CD4-positive, CD25-positive, alpha-beta regulatory T cell (primary cell): ENCODE results near the gene MYG1. TPM values are rescaled to one million over a fixed set of nuclear protein-coding genes. Genes with fewer than 3 reads are reported as not detected.
A peak's percentile ranks its signal among the peaks of the same experiment; 100 is the strongest.

Source experiments
- ATAC-seq, 2 donors: fragments of 150-1000 bp; cut with Tn5 transposase; one replicate each; pipeline ENCODE4 v1.10.0; 2021; ENCODE audit warnings: low read depth in 2 of 2, moderate number of reproducible peaks in 2 of 2, moderate library complexity in 1 of 2
- DNase-seq, 3 donors: peaks; one replicate each; pipeline versions ENCODE4 v3.0.0 to v3.0.0-alpha.2; 2012 to 2022; ENCODE audit warnings: mixed read lengths in 1 of 3
- H3K27ac ChIP-seq: one replicate; pipeline ENCODE4 v1.7.0; 2013; ENCODE audit warnings: mild to moderate bottlenecking, low read length; ENCODE audit not compliant: insufficient read depth, poor library complexity, severe bottlenecking
- H3K27me3 ChIP-seq: one replicate; pipeline ENCODE4 v1.7.0; 2013; ENCODE audit warnings: low read length; ENCODE audit not compliant: control insufficient read depth, insufficient read depth
- H3K36me3 ChIP-seq: one replicate; pipeline ENCODE4 v1.7.0; 2013; ENCODE audit warnings: mild to moderate bottlenecking, low read length, moderate library complexity; ENCODE audit not compliant: control insufficient read depth, insufficient read depth
- H3K4me1 ChIP-seq: 2 replicates; pipeline ENCODE4 v1.7.0; 2013; ENCODE audit warnings: mild to moderate bottlenecking, low read length; ENCODE audit not compliant: insufficient read depth, control insufficient read depth, poor library complexity, severe bottlenecking
- H3K4me3 ChIP-seq: one replicate; pipeline ENCODE4 v1.7.0; 2013; ENCODE audit warnings: low read depth, mild to moderate bottlenecking, low read length, moderate library complexity
- H3K9me3 ChIP-seq, 2 experiments: 1 replicate in 1 of 2; 2 replicates in 1 of 2; pipeline ENCODE4 v1.7.0; 2013; ENCODE audit warnings: low read length in 2 of 2, mild to moderate bottlenecking in 1 of 2, moderate library complexity in 1 of 2; ENCODE audit not compliant: control insufficient read depth in 2 of 2
- H3K27ac Mint-ChIP-seq, 3 donors: one replicate each; pipeline ENCODE4 v1.8.0; 2020 to 2022; ENCODE audit warnings: mild to moderate bottlenecking in 3 of 3, mixed read lengths in 3 of 3, moderate library complexity in 2 of 3
- H3K27me3 Mint-ChIP-seq: one replicate; pipeline ENCODE4 v1.8.0; 2022; ENCODE audit warnings: mild to moderate bottlenecking, mixed read lengths
- H3K36me3 Mint-ChIP-seq: one replicate; pipeline ENCODE4 v1.8.0; 2020; ENCODE audit warnings: mixed read lengths
- H3K4me1 Mint-ChIP-seq, 4 donors: one replicate each; pipeline ENCODE4 v1.8.0; 2020 to 2022; ENCODE audit warnings: mixed read lengths in 4 of 4, mild to moderate bottlenecking in 1 of 4
- H3K4me3 Mint-ChIP-seq, 4 donors: one replicate each; pipeline ENCODE4 v1.8.0; 2020 to 2022; ENCODE audit warnings: mild to moderate bottlenecking in 4 of 4, mixed read lengths in 4 of 4, moderate library complexity in 3 of 4
- H3K9me3 Mint-ChIP-seq, 7 donors: one replicate each; pipeline ENCODE4 v1.8.0; 2020 to 2022; ENCODE audit warnings: mixed read lengths in 7 of 7, mild to moderate bottlenecking in 3 of 7, moderate library complexity in 2 of 7
- polyA plus RNA-seq, 4 donors: library from polyadenylated mRNA; unstranded; fragments of 300-500 nt; fragmentation: Illumina TruSeq; gene quantifications; one replicate each; pipeline ENCODE4 v1.2.3, GENCODE V29; 2021
- total RNA-seq: library from RNA; stranded (reverse); gene quantifications from one replicate; pipeline ENCODE4 v1.2.3, GENCODE V29; 2022

Gene MYG1
- total and polyA plus RNA-seq, 5 donors from 2014 or later, result 33.9 to 98.1 (median 92.9) TPM

DNA sequence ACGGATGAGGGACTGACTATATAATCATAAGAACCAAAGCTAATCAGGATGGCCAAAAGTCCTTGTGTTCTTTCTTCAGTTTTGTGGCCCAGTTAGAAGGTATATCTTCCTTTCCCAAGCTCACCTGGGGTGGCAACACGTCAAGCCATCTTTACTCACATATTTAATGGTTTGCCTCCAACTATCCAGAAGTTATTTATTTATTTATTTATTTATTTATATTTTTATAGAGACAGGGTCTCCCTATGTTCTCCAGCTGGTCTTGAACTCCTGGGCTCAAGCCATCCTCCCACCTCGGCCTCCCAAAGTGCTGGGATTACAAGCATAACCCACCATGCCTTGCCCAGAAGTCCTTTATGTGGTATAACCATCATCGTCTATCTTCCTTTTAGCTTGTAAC, 48.4 kb downstream of the MYG1 start:
- Mint-ChIP-seq H3K27me3 (no peaks in the 10 kb centered on the region), H3K27ac (no peak overlapping the region), H3K36me3 (no peaks in the 10 kb centered on the region), H3K4me1 (peaks cover 0 to 26% (median 16%) of the 10 kb centered on the region in 4 donors), H3K9me3 (no peaks in the 10 kb centered on the region), H3K4me3 (peak overlapping the region in 1 of 4 donors; percentile 69)
- DNase-seq (no peak), ATAC-seq (no peak)
- Histone ChIP-seq H3K4me1 (peaks cover 18% of the 10 kb centered on the region), H3K36me3 (no peaks in the 10 kb centered on the region), H3K27ac (no peak overlapping the region), H3K4me3 (no peak overlapping the region), H3K27me3 (no peaks in the 10 kb centered on the region), H3K9me3 (no peaks in the 10 kb centered on the region)

DNA sequence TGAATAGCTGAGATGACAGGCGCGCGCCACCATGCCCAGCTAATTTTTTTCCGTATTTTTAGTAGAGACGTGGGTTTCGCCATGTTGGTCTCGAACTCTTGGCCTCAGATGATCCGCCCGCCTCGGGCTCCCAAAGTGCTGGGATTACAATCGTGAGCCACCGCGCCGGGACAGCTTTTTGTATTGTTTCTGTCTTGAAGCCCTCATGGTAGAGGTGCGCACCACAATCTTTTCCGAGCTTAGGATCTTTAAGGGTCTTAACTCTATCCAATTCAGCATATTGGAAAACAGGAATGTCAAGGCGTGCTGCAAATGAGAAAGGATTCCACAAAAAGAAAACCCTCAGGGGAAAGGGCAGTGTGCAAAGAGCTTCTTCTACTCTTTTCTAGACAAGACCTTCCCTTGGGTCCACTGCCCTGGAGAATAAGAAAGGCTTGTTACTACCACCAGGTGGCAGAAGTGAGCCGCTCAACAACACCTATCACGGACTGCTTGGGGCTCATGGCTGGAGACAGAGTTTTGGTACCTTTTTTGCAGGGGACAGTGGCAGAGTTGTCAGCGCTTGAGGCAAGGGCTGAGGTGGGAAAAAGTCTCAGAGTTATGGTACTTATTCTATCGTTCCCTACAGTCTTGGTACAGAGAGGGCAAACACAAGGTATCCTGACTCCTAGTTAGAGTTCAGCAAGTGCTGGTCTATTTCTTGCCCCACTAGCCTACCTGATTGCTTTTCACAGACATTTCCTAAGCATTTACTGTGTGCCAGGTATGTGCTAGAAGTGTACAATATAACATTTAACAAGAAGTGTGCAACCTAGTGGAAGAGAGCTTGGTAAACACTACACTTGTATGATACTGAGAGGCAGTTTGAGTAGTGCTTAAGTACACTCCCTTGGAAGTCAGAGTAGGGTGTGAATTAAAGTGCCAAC, 53.1 kb downstream of the MYG1 start:
- H3K4me1 Mint-ChIP-seq, result peaks cover 0 to 7% (median 6%) of the 10 kb centered on the region in 4 donors
- Histone ChIP-seq H3K4me3 (no peak overlapping the region), H3K36me3 (no peaks in the 10 kb centered on the region), H3K9me3 (no peaks in the 10 kb centered on the region), H3K27me3 (no peaks in the 10 kb centered on the region), H3K4me1 (peaks cover 5% of the 10 kb centered on the region), H3K27ac (no peak overlapping the region)
- DNase-seq (peak; percentile 77 to 91 (median 85)), ATAC-seq (peak; percentile 88 to 95)
- peak overlapping the region in 2 of 3 donors; percentile 11 to 63 for H3K27ac Mint-ChIP-seq
- H3K9me3 Mint-ChIP-seq, result no peaks in the 10 kb centered on the region
- no peaks in the 10 kb centered on the region for H3K36me3 Mint-ChIP-seq
- H3K27me3 Mint-ChIP-seq, result no peaks in the 10 kb centered on the region
- no peak overlapping the region for H3K4me3 Mint-ChIP-seq

DNA sequence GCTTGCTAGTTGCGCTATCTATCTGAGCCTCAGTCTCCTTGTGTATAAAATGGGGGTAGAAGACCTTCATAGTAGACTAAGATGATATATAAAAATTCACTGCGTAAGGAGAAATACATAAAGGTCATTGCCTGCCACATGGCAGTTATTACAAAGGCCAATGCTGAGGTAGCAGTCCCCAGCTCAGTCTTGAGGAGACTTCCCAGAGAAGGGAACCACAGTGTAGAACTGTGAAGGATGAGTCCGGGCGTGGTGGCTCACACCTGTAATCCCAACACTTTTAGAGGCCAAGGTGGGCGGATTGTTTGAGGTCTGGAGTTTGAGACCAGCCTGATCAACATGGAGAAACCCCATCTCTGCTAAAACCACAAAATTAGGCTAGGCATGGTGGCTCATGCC, 53.8 kb downstream of the MYG1 start:
- peak overlapping the region in 1 of 3 donors; percentile 11 for H3K27ac Mint-ChIP-seq

DNA sequence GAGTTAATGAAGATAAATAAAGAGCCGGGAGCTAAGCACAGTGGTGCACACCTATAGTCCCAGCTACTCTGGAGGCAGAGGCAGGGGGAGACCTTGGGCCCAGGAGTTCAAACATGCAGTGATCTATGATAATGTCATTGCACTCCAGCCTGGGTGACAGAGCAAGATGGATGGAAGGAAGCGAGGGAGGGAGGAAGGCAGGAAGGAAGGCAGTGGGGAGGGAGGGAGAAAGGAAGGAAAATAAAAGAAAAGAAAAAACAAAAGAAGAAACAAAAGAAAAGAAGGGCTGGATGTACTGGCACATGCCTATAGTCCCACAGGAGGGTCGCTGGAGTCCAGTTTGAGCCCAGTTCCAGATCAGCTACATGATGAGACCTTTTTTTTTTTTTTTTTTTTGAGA, 55.6 kb downstream of the MYG1 start:
- no peaks in the 10 kb centered on the region for H3K27me3 Mint-ChIP-seq
- H3K4me3 Mint-ChIP-seq, result no peak overlapping the region
- Histone ChIP-seq H3K27me3 (no peaks in the 10 kb centered on the region), H3K4me1 (peaks cover 5% of the 10 kb centered on the region), H3K9me3 (no peaks in the 10 kb centered on the region), H3K36me3 (no peaks in the 10 kb centered on the region), H3K27ac (no peak overlapping the region), H3K4me3 (no peak overlapping the region)
- H3K9me3 Mint-ChIP-seq, result no peaks in the 10 kb centered on the region
- H3K36me3 Mint-ChIP-seq, result no peaks in the 10 kb centered on the region
- H3K27ac Mint-ChIP-seq, result no peak overlapping the region
- H3K4me1 Mint-ChIP-seq, result peaks cover 0 to 7% (median 6%) of the 10 kb centered on the region in 4 donors
- DNase-seq (no peak), ATAC-seq (no peak)

More for the DNA sequence above, 53.8 kb downstream of the MYG1 start:
- ATAC-seq (no peak), DNase-seq (no peak)
- no peaks in the 10 kb centered on the region for H3K9me3 ChIP-seq
- no peaks in the 10 kb centered on the region for H3K27me3 ChIP-seq
- H3K4me1 ChIP-seq, result peaks cover 5% of the 10 kb centered on the region
- H3K4me1 Mint-ChIP-seq, result peaks cover 0 to 7% (median 6%) of the 10 kb centered on the region in 4 donors
- H3K4me3 Mint-ChIP-seq, result no peak overlapping the region
- H3K27me3 Mint-ChIP-seq, result no peaks in the 10 kb centered on the region
- no peak overlapping the region for H3K27ac ChIP-seq
- no peak overlapping the region for H3K4me3 ChIP-seq
- H3K9me3 Mint-ChIP-seq, result no peaks in the 10 kb centered on the region
- H3K36me3 Mint-ChIP-seq, result no peaks in the 10 kb centered on the region
- no peaks in the 10 kb centered on the region for H3K36me3 ChIP-seq

Other genes with a start within 250 kb of the MYG1 start
- 1.4 TPM for gene TNS2, start 249.6 kb upstream of the MYG1 start, total RNA-seq
- under 1 TPM in 1 of 4 donors, not detected in 3; 0.09 TPM for gene TNS2, start 249.6 kb upstream of the MYG1 start, polyA plus RNA-seq
- gene SPRYD3, start 220.3 kb upstream of the MYG1 start, total RNA-seq, result 25.9 TPM
- gene SPRYD3, start 220.3 kb upstream of the MYG1 start, polyA plus RNA-seq, result 10 to 100 TPM; 34.1 to 59.2 (median 45.9) TPM
- not detected for gene IGFBP6, start 202.0 kb upstream of the MYG1 start, total RNA-seq
- gene IGFBP6, start 202.0 kb upstream of the MYG1 start, polyA plus RNA-seq, result under 1 TPM in 1 of 4 donors, not detected in 3; 0.84 TPM
- gene SOAT2, start 196.2 kb upstream of the MYG1 start, total RNA-seq, result 0.37 TPM
- not detected for gene SOAT2, start 196.2 kb upstream of the MYG1 start, polyA plus RNA-seq
- 32.6 TPM for gene ZNF740, start 119.0 kb upstream of the MYG1 start, total RNA-seq
- gene ZNF740, start 119.0 kb upstream of the MYG1 start, polyA plus RNA-seq, result 1 to 10 TPM; 2.3 to 3.1 (median 2.7) TPM
- 68.0 TPM for gene CSAD, start 118.8 kb upstream of the MYG1 start, total RNA-seq
- gene CSAD, start 118.8 kb upstream of the MYG1 start, polyA plus RNA-seq, result 1 to 10 TPM; 1.2 to 2.3 (median 1.6) TPM
- gene ITGB7, start 92.4 kb upstream of the MYG1 start, total RNA-seq, result 297 TPM
- gene ITGB7, start 92.4 kb upstream of the MYG1 start, polyA plus RNA-seq, result 100 to 1,000 TPM; 279 to 382 (median 330) TPM
- gene RARG, start 67.5 kb upstream of the MYG1 start, total RNA-seq, result 16.8 TPM
- gene RARG, start 67.5 kb upstream of the MYG1 start, polyA plus RNA-seq, result 1 to 10 TPM; 1.5 to 5.1 (median 2.4) TPM
- 2.7 TPM for gene ESPL1, start 31.4 kb upstream of the MYG1 start, total RNA-seq
- gene ESPL1, start 31.4 kb upstream of the MYG1 start, polyA plus RNA-seq, result under 1 TPM in 3 of 4 donors, not detected in 1; 0.05 to 0.24 (median 0.11) TPM
- 506 TPM for gene PFDN5, start 4.2 kb upstream of the MYG1 start, total RNA-seq
- 1,000 to 10,000 TPM; 1,352 to 1,800 (median 1,601) TPM for gene PFDN5, start 4.2 kb upstream of the MYG1 start, polyA plus RNA-seq
- gene AAAS, start 21.9 kb downstream of the MYG1 start, total RNA-seq, result 36.8 TPM
- gene AAAS, start 21.9 kb downstream of the MYG1 start, polyA plus RNA-seq, result 10 to 100 TPM; 34.0 to 45.9 (median 37.8) TPM
- not detected for gene SP7, start 36.7 kb downstream of the MYG1 start, total RNA-seq
- under 1 TPM in 1 of 4 donors, not detected in 3; 0.07 TPM for gene SP7, start 36.7 kb downstream of the MYG1 start, polyA plus RNA-seq
- 79.0 TPM for gene SP1, start 80.5 kb downstream of the MYG1 start, total RNA-seq
- 1 to 10 TPM; 8.1 to 9.3 (median 8.2) TPM for gene SP1, start 80.5 kb downstream of the MYG1 start, polyA plus RNA-seq
- not detected for gene AMHR2, start 124.2 kb downstream of the MYG1 start, total RNA-seq
- gene AMHR2, start 124.2 kb downstream of the MYG1 start, polyA plus RNA-seq, result not detected
- gene PRR13, start 142.0 kb downstream of the MYG1 start, total RNA-seq, result 187 TPM
- 100 to 1,000 TPM; 525 to 639 (median 574) TPM for gene PRR13, start 142.0 kb downstream of the MYG1 start, polyA plus RNA-seq
- 931 TPM for gene PCBP2, start 152.4 kb downstream of the MYG1 start, total RNA-seq
- 100 to 1,000 TPM; 113 to 150 (median 134) TPM for gene PCBP2, start 152.4 kb downstream of the MYG1 start, polyA plus RNA-seq
- gene MAP3K12, start 199.8 kb downstream of the MYG1 start, total RNA-seq, result 31.5 TPM
- gene MAP3K12, start 199.8 kb downstream of the MYG1 start, polyA plus RNA-seq, result 1 to 10 TPM; 3.8 to 4.6 (median 4.4) TPM
- 25.1 TPM for gene TARBP2, start 201.6 kb downstream of the MYG1 start, total RNA-seq
- gene TARBP2, start 201.6 kb downstream of the MYG1 start, polyA plus RNA-seq, result 10 to 100 TPM; 22.5 to 29.1 (median 25.6) TPM
- not detected for gene NPFF, start 207.8 kb downstream of the MYG1 start, total RNA-seq
- not detected for gene NPFF, start 207.8 kb downstream of the MYG1 start, polyA plus RNA-seq